HTR-8/SVneo (cell line): ENCODE results near the gene PIRT.

ENCODE experiments used
- DNase-seq: peaks from one replicate; pipeline ENCODE4 v3.0.0; 2011; ENCODE audit warnings: low spot score, mixed read lengths; ENCODE audit not compliant: insufficient read length
- FAIRE-seq: peaks from 2 replicates; lab custom pipeline; 2011; peaks lifted over from hg19 to GRCh38; lab: Jason Lieb, UNC

The PIRT gene

GRCh38 chr17:10792151-10792550 is 45.7 kb downstream of the PIRT start:
- DNase-seq = no peak
- no peak for FAIRE-seq

GRCh38 chr17:10790491-10791401 is 47.1 kb downstream of the PIRT start:
- no peak for FAIRE-seq
- no peak for DNase-seq

GRCh38 chr17:10789694-10790271 is 48.1 kb downstream of the PIRT start:
- no peak for FAIRE-seq
- DNase-seq = no peak

GRCh38 chr17:10787306-10788045 is 50.4 kb downstream of the PIRT start:
- DNase-seq (no peak), FAIRE-seq (no peak)

DNA sequence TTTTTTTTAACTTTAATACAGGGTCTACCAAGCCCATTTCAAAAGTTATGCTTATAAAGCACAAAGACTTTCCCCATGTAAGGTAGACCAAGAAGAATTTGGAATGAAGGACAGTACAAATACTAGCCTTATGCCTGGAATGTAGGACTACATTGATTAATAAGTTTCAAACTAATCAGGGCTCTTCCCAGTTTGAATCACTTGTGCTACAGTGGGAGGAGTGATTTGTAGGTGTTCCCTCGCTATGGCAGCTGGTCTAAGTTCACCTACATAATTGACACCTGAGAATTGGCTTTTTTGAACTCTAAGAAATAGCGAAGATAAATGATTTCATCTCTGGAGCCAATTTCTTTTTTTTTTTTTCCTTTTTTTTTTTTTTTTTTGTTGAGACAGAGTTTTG is 52.6 kb downstream of the PIRT start:
- DNase-seq (no peak), FAIRE-seq (no peak)

DNA sequence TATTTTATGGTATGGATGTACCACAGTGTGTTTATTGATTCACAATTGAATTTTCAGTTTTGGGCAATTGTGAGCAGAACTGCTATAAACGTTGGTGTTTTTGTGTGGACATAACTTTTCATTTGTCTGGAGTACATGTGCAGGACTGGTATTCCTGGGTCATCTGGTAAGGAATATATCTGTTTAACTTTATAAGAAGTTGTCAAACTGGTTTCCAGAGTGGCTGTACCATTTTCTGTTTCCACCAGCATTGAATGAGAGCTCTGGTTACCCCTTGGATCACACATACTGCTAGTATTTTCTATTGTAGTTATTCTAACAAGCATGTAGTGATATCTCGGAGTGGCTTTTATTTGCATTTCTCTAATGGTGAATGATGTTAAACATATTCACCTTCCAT is 58.3 kb downstream of the PIRT start:
- FAIRE-seq (no peak), DNase-seq (no peak)

DNA sequence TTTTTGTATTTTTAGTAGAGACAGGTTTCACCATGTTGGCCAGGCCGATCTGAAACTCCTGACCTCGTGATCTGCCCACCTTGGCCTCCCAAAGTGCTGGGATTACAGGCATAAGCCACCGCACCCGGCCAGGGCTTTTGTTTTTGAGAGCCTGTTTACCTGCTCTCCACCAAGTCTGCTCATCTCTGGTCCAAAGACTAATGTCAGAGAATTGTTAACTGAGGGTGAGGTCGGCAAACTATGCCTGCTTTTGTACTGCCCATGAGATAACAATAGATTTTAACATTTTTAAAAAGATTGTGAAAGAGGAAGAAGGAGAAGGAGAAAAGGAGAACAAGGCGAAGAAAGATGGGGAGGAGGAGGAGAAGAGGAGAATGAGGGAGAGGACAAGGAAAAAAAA is 60.0 kb downstream of the PIRT start:
- no peak for FAIRE-seq
- no peak for DNase-seq

- DNase-seq = no peak
- no peak for FAIRE-seq
These were observed 60.6 kb downstream of the PIRT start for GRCh38 chr17:10777131-10777807.

GRCh38 chr17:10776381-10776780 is 61.5 kb downstream of the PIRT start:
- FAIRE-seq = no peak
- DNase-seq = no peak

DNA sequence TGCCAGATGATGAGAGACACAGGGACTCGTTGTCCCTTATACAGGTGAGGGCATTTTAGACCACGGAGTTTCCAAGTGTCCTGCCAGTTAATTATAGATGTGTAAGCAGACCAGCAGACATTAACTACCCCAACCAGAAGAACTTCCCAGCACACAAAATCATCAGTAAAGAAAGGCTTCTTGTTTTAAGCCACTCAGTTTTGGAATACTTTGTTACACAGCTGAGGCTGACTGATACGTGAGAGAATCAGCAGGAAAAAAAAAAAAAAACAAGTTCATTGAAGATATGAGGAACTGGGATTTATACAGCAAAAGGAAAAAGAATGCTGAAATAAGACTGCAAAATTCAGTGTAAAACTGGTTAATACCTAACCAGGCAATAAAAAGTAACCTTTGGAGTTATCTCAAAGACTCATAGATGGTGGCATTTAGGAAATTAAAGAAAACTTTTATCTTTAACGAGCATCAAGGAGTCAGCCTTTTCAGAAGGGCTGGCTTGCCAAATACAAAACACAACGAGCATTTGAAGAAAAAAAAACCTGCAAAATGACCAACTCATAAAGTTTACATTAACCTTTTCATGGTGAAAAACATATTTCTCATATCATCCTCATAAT is 62.0 kb downstream of the PIRT start:
- DNase-seq (no peak), FAIRE-seq (no peak)

GRCh38 chr17:10775058-10775457 is 62.8 kb downstream of the PIRT start:
- DNase-seq (no peak), FAIRE-seq (no peak)

DNA sequence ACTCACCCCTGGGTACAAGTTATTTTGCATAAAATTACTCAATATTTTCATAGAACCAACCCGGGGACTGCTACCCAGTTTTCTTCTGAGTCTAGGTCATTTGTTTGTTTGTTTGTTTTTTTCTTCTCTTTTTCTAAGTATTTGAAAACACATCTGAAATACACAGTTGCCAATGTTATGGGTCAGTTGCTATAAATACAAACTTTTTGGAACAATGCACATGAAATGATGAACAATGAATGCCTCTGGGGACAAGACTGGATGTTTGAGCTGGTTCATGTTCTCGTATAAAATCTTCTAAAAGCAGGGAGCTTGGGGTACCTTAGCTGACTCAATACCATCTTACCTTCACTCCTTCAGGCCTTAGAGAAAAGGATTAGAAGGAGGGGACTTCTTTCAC is 64.5 kb downstream of the PIRT start:
- FAIRE-seq (no peak), DNase-seq (no peak)
